MCF 10A (cell line): ENCODE measurements around the gene E4F1. TPM values are rescaled to one million over a fixed set of nuclear protein-coding genes. Genes with fewer than 3 reads are reported as not detected.

Source experiments
- BruUV-seq: library from RNA; stranded (reverse); fragments of 400-500 nt; replicated peaks from 2 replicates; lab custom pipeline; 2021; lab: Mats Ljungman, UMichigan
- CTCF ChIA-PET: fragments of 300-600 bp; sonication (Branson Sonifier 250); formaldehyde crosslinking; extraction: SDS; loops from one replicate; lab custom pipeline; 2021; ENCODE audit warnings: antibody characterized with exemption, inconsistent platforms; lab: Yijun Ruan, JAX
- POLR2A ChIA-PET: fragments of 300-600, 350-650 bp; sonication (Branson Sonifier 250); formaldehyde crosslinking; extraction: SDS; loops from one replicate; lab custom pipeline; 2020; ENCODE audit warnings: antibody characterized with exemption, inconsistent platforms; lab: Yijun Ruan, JAX
- DNase-seq: peaks from one replicate; pipeline ENCODE4 v3.0.0-alpha.2; 2018; ENCODE audit not compliant: unreplicated experiment
- H3K27ac Mint-ChIP-seq: one replicate; pipeline ENCODE4 v1.8.0; 2022; ENCODE audit warnings: mild to moderate bottlenecking, low read depth, mixed read lengths; ENCODE audit not compliant: unreplicated experiment
- H3K27me3 Mint-ChIP-seq: one replicate; pipeline ENCODE4 v1.8.0; 2022; ENCODE audit warnings: mixed read lengths; ENCODE audit not compliant: insufficient read depth, unreplicated experiment
- H3K36me3 Mint-ChIP-seq: one replicate; pipeline ENCODE4 v1.8.0; 2022; ENCODE audit warnings: mild to moderate bottlenecking, moderate library complexity, mixed read lengths; ENCODE audit not compliant: insufficient read depth, unreplicated experiment
- H3K4me1 Mint-ChIP-seq: one replicate; pipeline ENCODE4 v1.8.0; 2022; ENCODE audit warnings: mixed read lengths; ENCODE audit not compliant: insufficient read depth, unreplicated experiment
- H3K4me3 Mint-ChIP-seq: one replicate; pipeline ENCODE4 v1.8.0; 2022; ENCODE audit warnings: mild to moderate bottlenecking, moderate library complexity, mixed read lengths; ENCODE audit not compliant: unreplicated experiment
- H3K9me3 Mint-ChIP-seq: one replicate; pipeline ENCODE4 v1.8.0; 2022; ENCODE audit warnings: mixed read lengths; ENCODE audit not compliant: unreplicated experiment
- intact Hi-C: fragments of 100-400 bp; cut with micrococcal nuclease; formaldehyde crosslinking; loops from 2 replicates; pipeline ENCODE4 v1.14.1; 2022
- total RNA-seq: library from RNA; stranded (reverse); gene quantifications from 2 replicates; pipeline ENCODE4 v1.2.3, GENCODE V29; 2022
- TF ChIP-seq, protein P1 (sequence below): fragments of 200-600 bp; IDR thresholded peaks from one replicate; pipeline ENCODE4 v1.8.0; 2022; ENCODE audit warnings: antibody characterized with exemption, mild to moderate bottlenecking; ENCODE audit not compliant: unreplicated experiment

E4F1 gene
- total RNA-seq, 1 experiment from 2014 or later, result 26.2 TPM

DNA sequence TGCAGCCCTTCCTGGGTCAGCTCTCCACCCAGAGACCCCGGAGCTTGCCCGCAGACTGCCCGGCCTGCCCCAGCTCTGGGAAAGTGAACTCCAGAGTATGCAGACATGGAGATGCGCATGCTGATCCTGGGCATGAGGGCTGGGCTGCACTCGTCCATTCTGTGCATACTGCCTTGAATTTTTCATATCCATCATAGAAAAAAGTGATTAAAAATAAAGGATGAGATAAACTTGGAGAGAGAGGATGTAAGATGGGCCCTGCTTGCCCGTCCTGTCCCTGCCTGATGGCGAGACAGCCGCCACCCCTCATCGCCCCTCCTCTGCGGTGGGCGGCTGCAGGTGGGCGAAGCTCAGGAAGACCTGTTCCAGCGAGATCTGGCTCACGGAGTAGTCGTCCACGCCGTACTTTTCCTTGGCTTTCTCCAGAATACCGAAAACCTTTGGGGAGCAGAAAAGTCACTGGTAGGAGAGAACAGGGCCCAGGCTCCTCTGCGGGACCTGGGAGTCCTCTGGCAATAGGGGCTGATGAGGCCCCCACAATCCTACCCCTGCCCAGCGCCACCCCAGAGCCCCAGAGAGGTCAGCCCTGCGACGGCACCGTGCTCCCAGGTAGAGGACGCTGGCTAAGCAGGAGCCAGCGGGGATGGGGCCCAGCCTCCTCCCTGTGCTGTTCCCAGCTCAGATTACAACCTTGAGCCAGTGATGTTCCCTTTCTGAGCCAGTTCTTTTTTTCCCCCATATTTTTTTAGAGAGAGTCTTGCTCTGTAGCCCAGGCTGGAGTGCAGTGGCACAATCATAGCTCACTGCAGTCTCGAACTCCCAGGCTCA lies 53.2 kb downstream of the E4F1 start:
- H3K4me1 Mint-ChIP-seq, result no peaks in the 10 kb centered on the region
- no peak overlapping the region for H3K4me3 Mint-ChIP-seq
- DNase-seq, result no peak
- ChIA-PET CTCF (no interaction called here), POLR2A (no interaction called here)
- intact Hi-C loops, result no loop called here
- TF ChIP-seq, protein P1, sequence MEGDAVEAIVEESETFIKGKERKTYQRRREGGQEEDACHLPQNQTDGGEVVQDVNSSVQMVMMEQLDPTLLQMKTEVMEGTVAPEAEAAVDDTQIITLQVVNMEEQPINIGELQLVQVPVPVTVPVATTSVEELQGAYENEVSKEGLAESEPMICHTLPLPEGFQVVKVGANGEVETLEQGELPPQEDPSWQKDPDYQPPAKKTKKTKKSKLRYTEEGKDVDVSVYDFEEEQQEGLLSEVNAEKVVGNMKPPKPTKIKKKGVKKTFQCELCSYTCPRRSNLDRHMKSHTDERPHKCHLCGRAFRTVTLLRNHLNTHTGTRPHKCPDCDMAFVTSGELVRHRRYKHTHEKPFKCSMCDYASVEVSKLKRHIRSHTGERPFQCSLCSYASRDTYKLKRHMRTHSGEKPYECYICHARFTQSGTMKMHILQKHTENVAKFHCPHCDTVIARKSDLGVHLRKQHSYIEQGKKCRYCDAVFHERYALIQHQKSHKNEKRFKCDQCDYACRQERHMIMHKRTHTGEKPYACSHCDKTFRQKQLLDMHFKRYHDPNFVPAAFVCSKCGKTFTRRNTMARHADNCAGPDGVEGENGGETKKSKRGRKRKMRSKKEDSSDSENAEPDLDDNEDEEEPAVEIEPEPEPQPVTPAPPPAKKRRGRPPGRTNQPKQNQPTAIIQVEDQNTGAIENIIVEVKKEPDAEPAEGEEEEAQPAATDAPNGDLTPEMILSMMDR, result no peak
- H3K36me3 Mint-ChIP-seq, result peaks cover 6% of the 10 kb centered on the region
- H3K27me3 Mint-ChIP-seq, result peaks cover 21% of the 10 kb centered on the region
- no peak overlapping the region for H3K27ac Mint-ChIP-seq
- no peaks in the 10 kb centered on the region for H3K9me3 Mint-ChIP-seq
- BruUV-seq, result no TSS peak

DNA sequence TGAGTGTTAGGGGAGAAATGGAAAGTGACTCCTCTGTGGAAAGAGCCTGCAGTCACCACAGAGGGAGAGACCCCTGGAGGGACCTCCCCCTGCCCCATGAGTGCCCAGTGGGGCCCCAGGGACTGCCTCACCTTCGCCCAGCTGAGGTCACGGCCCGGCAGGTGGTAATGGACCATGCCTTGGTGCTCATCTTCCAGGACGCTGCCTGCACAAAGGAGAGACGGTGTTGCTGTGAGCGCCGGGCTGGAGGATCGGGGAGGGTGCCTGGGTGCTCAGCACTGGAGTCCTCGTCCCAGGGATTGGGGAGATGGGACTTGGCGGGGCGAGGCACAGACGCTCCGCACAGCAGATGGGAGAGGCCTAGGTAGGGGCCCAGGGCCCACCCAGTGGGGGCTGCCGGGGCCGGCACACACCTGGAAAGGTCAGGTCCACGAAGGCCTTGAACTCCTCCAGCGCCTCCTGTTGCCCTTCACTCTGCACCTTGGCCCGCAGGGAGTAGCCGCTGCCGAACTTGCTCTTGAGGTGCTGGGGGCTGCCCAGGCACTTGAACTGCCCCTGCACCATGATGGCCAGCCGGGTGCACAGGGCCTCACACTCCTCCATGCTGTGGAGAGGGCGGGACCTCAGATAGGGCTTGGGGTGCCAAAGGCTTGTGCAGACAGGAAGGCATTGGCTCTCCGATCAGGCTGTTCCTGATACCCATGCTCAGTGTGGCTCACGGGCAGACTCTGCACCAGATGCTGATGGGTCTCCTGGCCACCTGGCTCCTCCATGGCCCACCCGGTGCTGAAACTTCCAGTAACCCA lies 54.3 kb downstream of the E4F1 start:
- H3K4me1 Mint-ChIP-seq, result no peaks in the 10 kb centered on the region
- H3K36me3 Mint-ChIP-seq, result peaks cover 6% of the 10 kb centered on the region
- H3K27me3 Mint-ChIP-seq, result peaks cover 23% of the 10 kb centered on the region
- H3K9me3 Mint-ChIP-seq, result no peaks in the 10 kb centered on the region
- no peak for DNase-seq
- ChIA-PET POLR2A (no interaction called here), CTCF (no interaction called here)
- no peak overlapping the region for H3K4me3 Mint-ChIP-seq
- no peak overlapping the region for H3K27ac Mint-ChIP-seq
- intact Hi-C loops, result no loop called here
- TF ChIP-seq, protein P1, result no peak
- BruUV-seq, result no TSS peak

DNA sequence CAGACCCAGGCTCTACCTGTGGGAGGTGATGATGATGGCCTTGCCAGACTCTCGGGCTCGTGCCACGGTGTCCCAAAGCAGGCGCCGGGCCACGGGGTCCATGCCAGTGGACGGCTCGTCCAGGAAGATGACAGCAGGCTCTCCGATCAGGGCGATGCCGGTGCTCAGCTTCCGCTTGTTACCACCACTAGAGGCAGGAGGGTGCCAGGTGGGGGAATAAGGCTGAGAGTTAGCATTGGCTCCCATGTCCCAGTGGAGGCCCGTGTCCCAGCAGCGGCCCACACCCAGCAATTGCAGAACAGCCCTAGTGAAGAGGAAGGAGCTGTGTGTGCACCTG lies 54.8 kb downstream of the E4F1 start:
- Mint-ChIP-seq H3K9me3 (no peaks in the 10 kb centered on the region), H3K4me1 (no peaks in the 10 kb centered on the region), H3K27ac (no peak overlapping the region), H3K4me3 (no peak overlapping the region), H3K36me3 (peaks cover 6% of the 10 kb centered on the region), H3K27me3 (peaks cover 23% of the 10 kb centered on the region)
- POLR2A ChIA-PET, result no interaction called here
- intact Hi-C loops, result no loop called here
- TF ChIP-seq, protein P1, result no peak
- no peak for DNase-seq
- CTCF ChIA-PET, result no interaction called here
- BruUV-seq, result no TSS peak

DNA sequence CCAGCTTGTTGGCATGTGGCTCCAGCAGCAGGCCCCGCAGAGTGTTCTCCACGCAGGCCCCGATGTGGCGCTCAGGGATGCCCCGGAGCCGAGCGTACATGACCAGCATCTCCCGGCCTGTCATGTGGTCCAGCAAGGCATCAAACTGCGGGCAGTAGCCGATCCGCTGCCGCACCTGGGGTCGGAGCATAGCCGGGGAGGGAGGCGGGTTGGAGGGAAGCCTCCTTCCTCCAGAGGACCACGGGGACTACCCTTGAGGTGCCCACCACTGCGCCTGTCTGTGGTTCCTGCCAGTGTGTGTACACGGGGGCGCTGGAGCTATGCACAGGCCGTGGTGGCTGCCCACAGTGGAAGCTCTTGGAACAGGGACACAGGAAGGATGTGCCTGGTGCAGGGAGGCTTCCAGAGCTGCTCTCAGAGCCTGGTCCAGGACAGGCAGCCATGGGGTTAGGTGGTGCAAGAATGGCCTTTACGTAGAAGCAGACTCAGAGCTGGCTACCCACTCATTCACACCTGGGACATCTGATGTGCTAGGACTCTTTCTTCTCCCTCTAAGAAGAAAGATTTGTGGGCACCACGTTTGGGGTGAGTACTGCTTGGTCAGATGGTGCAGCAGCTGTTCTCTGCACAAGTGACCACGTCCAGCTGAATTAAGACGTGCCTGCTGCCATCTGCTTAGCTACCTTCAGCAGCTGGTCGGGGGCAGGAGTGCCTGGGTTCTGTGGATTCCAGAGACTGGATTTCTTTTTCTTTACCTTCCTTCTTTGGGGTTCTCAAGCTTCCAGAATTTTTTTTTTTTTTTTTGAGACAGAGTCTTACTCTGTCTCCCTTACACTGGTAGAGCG lies 55.8 kb downstream of the E4F1 start:
- ChIA-PET POLR2A (no interaction called here), CTCF (interaction anchor here (0.6 kb wide), 1 partner anchor 61 kb away, joined by 3 read pairs; the partner anchor contains the start of gene ABCA3)
- Mint-ChIP-seq H3K4me1 (no peaks in the 10 kb centered on the region), H3K27ac (no peak overlapping the region), H3K9me3 (no peaks in the 10 kb centered on the region), H3K36me3 (peaks cover 6% of the 10 kb centered on the region), H3K4me3 (no peak overlapping the region), H3K27me3 (peaks cover 23% of the 10 kb centered on the region)
- BruUV-seq, result no TSS peak
- no peak for DNase-seq
- TF ChIP-seq, protein P1, result no peak
- intact Hi-C loops, result no loop called here
